Mucosa of descending colon (tissue), 3 donors: ENCODE data around the gene SPPL3. TPM values are rescaled to one million over a fixed set of nuclear protein-coding genes. Genes with fewer than 3 reads are reported as not detected.
A peak's percentile ranks its signal among the peaks of the same experiment; 100 is the strongest.

Source experiments
- ATAC-seq: fragments of 200-7000 bp; cut with Tn5 transposase; one replicate; pipeline ENCODE4 v1.9.1; 2020; ENCODE audit warnings: mild to moderate bottlenecking, moderate library complexity
- DNase-seq, 3 donors: peaks; one replicate each; pipeline ENCODE4 v3.0.0-alpha.2; 2020
- H3K36me3 ChIP-seq: fragments of 200-600 bp; one replicate; pipeline ENCODE4 v1.8.0; 2021; ENCODE audit warnings: low read depth, mild to moderate bottlenecking
- H3K4me1 ChIP-seq: fragments of 200-600 bp; one replicate; pipeline ENCODE4 v1.8.0; 2021; ENCODE audit warnings: low read depth, mild to moderate bottlenecking
- H3K4me3 ChIP-seq: fragments of 200-600 bp; one replicate; pipeline ENCODE4 v1.8.0; 2021; ENCODE audit warnings: mild to moderate bottlenecking
- H3K9me3 ChIP-seq: fragments of 200-600 bp; one replicate; pipeline ENCODE4 v1.8.0; 2021; ENCODE audit warnings: mild to moderate bottlenecking
- CTCF ChIP-seq: fragments of 200-600 bp; IDR thresholded peaks from one replicate; pipeline ENCODE4 v1.8.0; 2022; ENCODE audit warnings: antibody characterized with exemption, mild to moderate bottlenecking
- intact Hi-C, 2 donors: fragments of 100-400 bp; cut with DNase I in 1 of 2; cut with micrococcal nuclease in 1 of 2; formaldehyde crosslinking; loops; one replicate each; pipeline versions ENCODE4 v1.11.0 to v1.11.1; 2022; cut with DNase I, micrococcal nuclease
- total RNA-seq, 3 donors: library from RNA; stranded (reverse); fragmentation: NEBNext Ultra II Directional in 2 of 3; extraction: Animal tissue kit (Norgen Biotek cat#: 25700) in 2 of 3; gene quantifications; one replicate each; pipeline versions ENCODE4 v1.2.1 to v1.2.4, GENCODE V29; 2021 to 2023
- donor health status: DM: no; HTN: no; CAD: no; lungs with moderate emphysema.
- donor health status: DM: no; HTN: no; CAD: no.
- donor health status: DM: no; HTN: yes; CAD: no.

Gene SPPL3
- total RNA-seq, 3 donors from 2014 or later, result 51.8 to 72.1 (median 65.6) TPM

GRCh38 chr12:120755269-120755668, 148.9 kb downstream of the SPPL3 start:
- intact Hi-C loops, result no loop called here
- DNase-seq (no peak), ATAC-seq (no peak)
- H3K36me3 ChIP-seq, result no peaks in the 10 kb centered on the region
- H3K4me1 ChIP-seq, result peaks cover 19% of the 10 kb centered on the region
- TF ChIP-seq CTCF, result no peak
- H3K9me3 ChIP-seq, result peaks cover 4% of the 10 kb centered on the region
- H3K4me3 ChIP-seq, result no peak overlapping the region

- Histone ChIP-seq H3K9me3 (peaks cover 4% of the 10 kb centered on the region), H3K4me1 (peaks cover 19% of the 10 kb centered on the region), H3K36me3 (no peaks in the 10 kb centered on the region), H3K4me3 (no peak overlapping the region)
- DNase-seq, result no peak
- no peak for TF ChIP-seq CTCF
- ATAC-seq, result no peak
- intact Hi-C loops, result no loop called here
Measured at GRCh38 chr12:120754792-120755191, 149.4 kb downstream of the SPPL3 start.

- ATAC-seq (no peak), DNase-seq (no peak)
- intact Hi-C loops, result no loop called here
- H3K4me3 ChIP-seq, result no peak overlapping the region
- TF ChIP-seq CTCF, result no peak
- peaks cover 4% of the 10 kb centered on the region for H3K9me3 ChIP-seq
- no peaks in the 10 kb centered on the region for H3K36me3 ChIP-seq
- H3K4me1 ChIP-seq, result peaks cover 4% of the 10 kb centered on the region
Measured at GRCh38 chr12:120751389-120751788, 152.8 kb downstream of the SPPL3 start.

GRCh38 chr12:120750806-120751205, 153.4 kb downstream of the SPPL3 start:
- ATAC-seq, result no peak
- DNase-seq, result no peak
- intact Hi-C loops, result no loop called here
- no peak overlapping the region for H3K4me3 ChIP-seq
- no peaks in the 10 kb centered on the region for H3K4me1 ChIP-seq
- H3K36me3 ChIP-seq, result no peaks in the 10 kb centered on the region
- peaks cover 4% of the 10 kb centered on the region for H3K9me3 ChIP-seq
- TF ChIP-seq CTCF, result no peak

GRCh38 chr12:120749256-120749655, 154.9 kb downstream of the SPPL3 start:
- DNase-seq (no peak), ATAC-seq (no peak)
- H3K36me3 ChIP-seq, result no peaks in the 10 kb centered on the region
- no peaks in the 10 kb centered on the region for H3K9me3 ChIP-seq
- H3K4me1 ChIP-seq, result no peaks in the 10 kb centered on the region
- H3K4me3 ChIP-seq, result no peak overlapping the region
- intact Hi-C loops, result no loop called here
- no peak for TF ChIP-seq CTCF

- Histone ChIP-seq H3K4me3 (no peak overlapping the region), H3K9me3 (no peaks in the 10 kb centered on the region), H3K4me1 (no peaks in the 10 kb centered on the region), H3K36me3 (no peaks in the 10 kb centered on the region)
- DNase-seq (no peak), ATAC-seq (peak; percentile 60)
- intact Hi-C loops, result no loop called here
- no peak for TF ChIP-seq CTCF
Measured at GRCh38 chr12:120748242-120748641, 155.9 kb downstream of the SPPL3 start.
